ENCODE results near the gene RNF141. TPM values are rescaled to one million over a fixed set of nuclear protein-coding genes. Genes with fewer than 3 reads are reported as not detected.

RNF141 gene
- total RNA-seq, 2 experiments from 2014 or later = 8.2 to 20.1 TPM

- Histone ChIP-seq H3K4me3 (ENCODE audit: low read depth, low read length, poor library complexity, severe bottlenecking) (no peak overlapping the region), H2AFZ (ENCODE audit: low read length) (no peak overlapping the region), H3K27ac (ENCODE audit: low read depth, low read length, poor library complexity, severe bottlenecking) (no peak overlapping the region), H3K9me2 (ENCODE audit: insufficient read depth, low read length) (no peaks in the 10 kb centered on the region), H3K36me3 (ENCODE audit: insufficient read depth, low read length) (no peaks in the 10 kb centered on the region), H4K20me1 (ENCODE audit: insufficient read depth, low read length) (no peaks in the 10 kb centered on the region), H3K79me2 (ENCODE audit: insufficient read depth, low read depth, low read length) (no peaks in the 10 kb centered on the region), H3K4me1 (ENCODE audit: insufficient read depth, low read length, poor library complexity, severe bottlenecking) (no peaks in the 10 kb centered on the region), H3K9me3 (ENCODE audit: low read length) (no peaks in the 10 kb centered on the region), H3K4me2 (ENCODE audit: low read length) (no peak overlapping the region)
- POLR2A ChIA-PET = interaction anchor here (0.6 to 1.2 kb wide), 2 partner anchors 8 to 336 kb away, joined by 3 to 4 read pairs; no protein-coding TSS in a partner anchor
- DNase-seq (ENCODE audit: low spot score) = no peak
- no peak for TF ChIP-seq EZH2phosphoT487 (IDR thresholded peaks at IDR 0.05; ENCODE audit: borderline replicate concordance, low read depth, low read length)
- TF ChIP-seq CTCF (conservative IDR thresholded peaks at IDR 0.05; ENCODE audit: low read length) = no peak
- BruUV-seq (replicated peaks) = no TSS peak
- intact Hi-C loops (cut with micrococcal nuclease; ENCODE audit: unreplicated experiment) = no loop called here
- CTCF ChIA-PET (ENCODE audit: unreplicated experiment) = no interaction called here
Measured at GRCh38 chr11:10584071-10584501, 43.1 kb upstream of the RNF141 start.

GRCh38 chr11:10581481-10582019 is 40.6 kb upstream of the RNF141 start:
- Histone ChIP-seq H3K4me1 (ENCODE audit: insufficient read depth, low read length, poor library complexity, severe bottlenecking) (no peaks in the 10 kb centered on the region), H3K79me2 (ENCODE audit: insufficient read depth, low read depth, low read length) (no peaks in the 10 kb centered on the region), H3K9me3 (ENCODE audit: low read length) (no peaks in the 10 kb centered on the region), H3K27ac (ENCODE audit: low read depth, low read length, poor library complexity, severe bottlenecking) (no peak overlapping the region), H4K20me1 (ENCODE audit: insufficient read depth, low read length) (no peaks in the 10 kb centered on the region), H3K36me3 (ENCODE audit: insufficient read depth, low read length) (no peaks in the 10 kb centered on the region), H3K9me2 (ENCODE audit: insufficient read depth, low read length) (no peaks in the 10 kb centered on the region), H3K4me3 (ENCODE audit: low read depth, low read length, poor library complexity, severe bottlenecking) (no peak overlapping the region), H3K4me2 (ENCODE audit: low read length) (no peak overlapping the region), H2AFZ (ENCODE audit: low read length) (no peak overlapping the region)
- DNase-seq (ENCODE audit: low spot score) = no peak
- POLR2A ChIA-PET = no interaction called here
- intact Hi-C loops (cut with micrococcal nuclease; ENCODE audit: unreplicated experiment) = no loop called here
- CTCF ChIA-PET (ENCODE audit: unreplicated experiment) = no interaction called here
- no TSS peak for BruUV-seq (replicated peaks)
- TF ChIP-seq CTCF (conservative IDR thresholded peaks at IDR 0.05; ENCODE audit: low read length) (no peak), EZH2phosphoT487 (IDR thresholded peaks at IDR 0.05; ENCODE audit: borderline replicate concordance, low read depth, low read length) (no peak)

GRCh38 chr11:10580623-10581022 is 39.6 kb upstream of the RNF141 start:
- DNase-seq (ENCODE audit: low spot score) = no peak
- H3K4me2 ChIP-seq (ENCODE audit: low read length) = no peak overlapping the region
- CTCF ChIA-PET (ENCODE audit: unreplicated experiment) = no interaction called here

More at GRCh38 chr11:10580623-10581022, 39.6 kb upstream of the RNF141 start:
- Histone ChIP-seq H4K20me1 (ENCODE audit: insufficient read depth, low read length) (no peaks in the 10 kb centered on the region), H2AFZ (ENCODE audit: low read length) (no peak overlapping the region), H3K27ac (ENCODE audit: low read depth, low read length, poor library complexity, severe bottlenecking) (no peak overlapping the region), H3K4me3 (ENCODE audit: low read depth, low read length, poor library complexity, severe bottlenecking) (no peak overlapping the region), H3K9me2 (ENCODE audit: insufficient read depth, low read length) (no peaks in the 10 kb centered on the region), H3K79me2 (ENCODE audit: insufficient read depth, low read depth, low read length) (no peaks in the 10 kb centered on the region), H3K36me3 (ENCODE audit: insufficient read depth, low read length) (no peaks in the 10 kb centered on the region), H3K4me1 (ENCODE audit: insufficient read depth, low read length, poor library complexity, severe bottlenecking) (no peaks in the 10 kb centered on the region), H3K9me3 (ENCODE audit: low read length) (no peaks in the 10 kb centered on the region)
- TF ChIP-seq EZH2phosphoT487 (IDR thresholded peaks at IDR 0.05; ENCODE audit: borderline replicate concordance, low read depth, low read length) (no peak), CTCF (conservative IDR thresholded peaks at IDR 0.05; ENCODE audit: low read length) (no peak)
- no TSS peak for BruUV-seq (replicated peaks)
- POLR2A ChIA-PET = interaction anchor here (1.3 kb wide), 1 partner anchor 14 kb away, joined by 4 read pairs; no protein-coding TSS in a partner anchor
- intact Hi-C loops (cut with micrococcal nuclease; ENCODE audit: unreplicated experiment) = no loop called here
